GM12865 (cell line): ENCODE measurements around the gene OBSL1.

ENCODE experiments used
- DNase-seq: peaks from one replicate; pipeline ENCODE4 v3.0.0; 2010; ENCODE audit warnings: low read depth
- H3K4me3 ChIP-seq: 2 replicates; pipeline ENCODE4 v1.5.1; 2011; ENCODE audit warnings: mild to moderate bottlenecking, low read depth, low read length, control low read depth
- TF ChIP-seq, protein P1 (sequence below): IDR thresholded peaks from 2 replicates; pipeline ENCODE4 v1.5.1; 2011; ENCODE audit warnings: low read length, control low read depth, low read depth, inconsistent platforms; ENCODE audit not compliant: insufficient read depth; ENCODE audit errors: missing control alignments

The OBSL1 gene

DNA sequence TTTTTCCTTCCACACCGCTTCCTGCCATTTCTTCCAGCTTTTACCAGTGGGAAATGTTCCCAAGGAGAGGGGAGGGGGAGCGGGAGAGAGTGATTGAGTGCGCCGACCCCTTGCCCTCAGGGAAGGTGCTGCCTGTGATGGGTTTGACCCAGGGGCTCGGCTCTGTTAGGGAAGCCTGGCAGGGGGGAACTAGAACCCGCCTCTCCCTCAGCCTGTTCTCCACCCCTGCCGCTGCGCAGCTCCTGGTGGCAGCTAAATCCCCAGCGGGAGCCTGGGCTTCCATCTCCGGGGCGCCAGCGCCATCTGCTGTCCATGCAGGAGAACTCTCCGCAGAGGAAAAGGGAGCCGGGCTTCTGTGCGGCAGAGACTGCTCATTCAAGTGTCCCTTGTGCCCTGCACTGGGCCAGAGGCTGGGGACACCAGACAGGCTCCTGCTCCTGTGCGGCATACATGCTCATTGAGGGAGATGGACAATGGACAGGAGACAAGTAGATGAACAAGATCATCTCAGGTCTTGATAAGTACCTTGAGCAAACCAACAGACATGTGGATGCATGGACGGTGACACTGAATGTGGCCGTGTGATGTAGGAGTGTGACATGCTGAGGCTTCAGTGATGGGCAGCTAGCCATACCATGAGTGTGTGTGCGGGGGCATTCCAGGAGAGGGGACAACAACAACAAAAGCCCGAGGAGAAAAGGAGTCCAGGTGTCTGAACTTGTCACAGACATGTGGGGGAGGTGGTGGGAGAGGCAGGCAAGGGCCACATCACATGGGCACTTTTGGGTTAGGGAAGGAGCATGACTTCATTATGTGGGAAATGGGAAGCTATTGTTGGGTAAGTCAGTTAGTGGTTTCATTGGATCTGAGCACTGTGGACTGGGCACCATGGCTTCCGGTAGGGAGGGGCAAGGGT lies 41.0 kb downstream of the OBSL1 start:
- TF ChIP-seq, protein P1, sequence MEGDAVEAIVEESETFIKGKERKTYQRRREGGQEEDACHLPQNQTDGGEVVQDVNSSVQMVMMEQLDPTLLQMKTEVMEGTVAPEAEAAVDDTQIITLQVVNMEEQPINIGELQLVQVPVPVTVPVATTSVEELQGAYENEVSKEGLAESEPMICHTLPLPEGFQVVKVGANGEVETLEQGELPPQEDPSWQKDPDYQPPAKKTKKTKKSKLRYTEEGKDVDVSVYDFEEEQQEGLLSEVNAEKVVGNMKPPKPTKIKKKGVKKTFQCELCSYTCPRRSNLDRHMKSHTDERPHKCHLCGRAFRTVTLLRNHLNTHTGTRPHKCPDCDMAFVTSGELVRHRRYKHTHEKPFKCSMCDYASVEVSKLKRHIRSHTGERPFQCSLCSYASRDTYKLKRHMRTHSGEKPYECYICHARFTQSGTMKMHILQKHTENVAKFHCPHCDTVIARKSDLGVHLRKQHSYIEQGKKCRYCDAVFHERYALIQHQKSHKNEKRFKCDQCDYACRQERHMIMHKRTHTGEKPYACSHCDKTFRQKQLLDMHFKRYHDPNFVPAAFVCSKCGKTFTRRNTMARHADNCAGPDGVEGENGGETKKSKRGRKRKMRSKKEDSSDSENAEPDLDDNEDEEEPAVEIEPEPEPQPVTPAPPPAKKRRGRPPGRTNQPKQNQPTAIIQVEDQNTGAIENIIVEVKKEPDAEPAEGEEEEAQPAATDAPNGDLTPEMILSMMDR: peak; percentile 96
- DNase-seq: peak; percentile 86
- H3K4me3 ChIP-seq: no peak overlapping the region

DNA sequence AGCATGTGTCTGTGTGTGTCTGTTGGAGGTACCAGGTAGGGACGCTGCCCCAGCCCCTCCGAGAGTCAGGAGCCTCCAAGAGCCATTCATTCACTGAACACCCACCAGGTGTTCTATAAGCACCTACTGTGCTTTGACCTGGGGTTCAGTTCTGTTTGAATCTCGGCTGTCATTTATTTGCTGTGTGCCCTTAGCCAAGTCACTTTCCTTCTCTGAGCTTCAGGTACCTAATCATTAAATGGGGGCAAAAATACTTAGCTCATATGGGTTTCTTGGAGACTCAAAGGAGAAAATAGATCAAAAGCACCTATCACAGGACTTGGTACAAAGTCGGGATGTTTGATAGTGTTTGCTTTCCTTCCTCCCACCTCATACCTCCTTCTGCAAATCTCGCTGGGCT lies 43.9 kb downstream of the OBSL1 start:
- H3K4me3 ChIP-seq: no peak overlapping the region
- no peak for DNase-seq
- TF ChIP-seq, protein P1: no peak

DNA sequence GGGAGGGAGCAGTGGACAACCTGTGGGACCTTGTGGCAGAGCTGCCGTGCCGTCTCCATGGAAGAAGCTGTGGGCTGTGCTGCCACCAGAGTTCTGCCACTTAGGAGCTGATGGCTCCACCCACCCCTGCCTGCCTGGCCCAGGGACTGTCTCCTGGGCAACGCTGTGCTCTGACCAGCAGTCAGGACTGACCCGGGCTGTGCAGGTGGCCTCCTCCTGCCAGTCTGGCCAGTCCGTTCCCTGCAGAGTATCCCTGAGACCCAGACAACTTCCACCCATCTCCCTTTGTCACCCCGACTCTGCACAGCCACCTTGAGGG lies 44.3 kb downstream of the OBSL1 start:
- no peak overlapping the region for H3K4me3 ChIP-seq

GRCh38 chr2:219526320-219527075 lies 44.8 kb downstream of the OBSL1 start:
- no peak overlapping the region for H3K4me3 ChIP-seq
- TF ChIP-seq, protein P1: no peak
- DNase-seq: no peak

More for the DNA sequence above, 44.3 kb downstream of the OBSL1 start:
- TF ChIP-seq, protein P1: no peak
- DNase-seq: no peak

GRCh38 chr2:219525533-219526232 lies 45.7 kb downstream of the OBSL1 start:
- H3K4me3 ChIP-seq: no peak overlapping the region
- TF ChIP-seq, protein P1: no peak
- DNase-seq: no peak

DNA sequence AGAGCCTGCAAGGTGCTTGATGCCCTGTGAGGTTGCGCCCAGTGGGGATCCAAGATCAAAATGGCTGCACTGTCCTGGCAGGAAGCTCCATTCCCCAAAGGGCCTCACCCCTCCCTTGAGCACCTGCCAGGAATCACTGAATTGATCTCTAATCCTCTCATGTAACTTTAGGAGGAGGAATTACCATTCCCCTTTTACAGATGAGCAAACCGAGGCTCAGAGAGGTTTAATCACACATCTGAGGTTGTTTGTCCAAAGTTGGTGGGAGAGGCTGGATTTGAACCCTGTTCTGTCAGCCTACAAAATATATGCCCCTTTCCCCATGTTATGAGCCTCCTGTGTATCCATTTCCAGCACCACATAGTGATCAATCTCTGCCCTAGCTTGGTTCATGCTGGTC lies 46.5 kb downstream of the OBSL1 start:
- TF ChIP-seq, protein P1: no peak
- DNase-seq: no peak
- H3K4me3 ChIP-seq: no peak overlapping the region
